Liver (tissue), 9 donors: Measurements from ENCODE around the gene POU4F1. TPM values are rescaled to one million over a fixed set of nuclear protein-coding genes. Genes with fewer than 3 reads are reported as not detected.

Source experiments
- DNase-seq: peaks from one replicate; pipeline ENCODE4 v3.0.0-alpha.2; 2017; ENCODE audit warnings: low spot score
- H3K27ac ChIP-seq, 2 donors: one replicate each; pipeline ENCODE4 v1.7.0; 2013; ENCODE audit warnings: inconsistent platforms in 2 of 2, low read length in 2 of 2, control low read depth in 1 of 2, low read depth in 1 of 2, mild to moderate bottlenecking in 1 of 2
- H3K27me3 ChIP-seq, 4 donors: one replicate each; pipeline versions ENCODE4 v1.6.1 to v1.7.0; 2013; ENCODE audit warnings: low read length in 3 of 4, inconsistent platforms in 1 of 4, mild to moderate bottlenecking in 1 of 4, moderate library complexity in 1 of 4; ENCODE audit not compliant: control insufficient read depth in 4 of 4, insufficient read depth in 4 of 4
- H3K36me3 ChIP-seq, 4 donors: one replicate each; pipeline versions ENCODE4 v1.6.1 to v1.7.0; 2013; ENCODE audit warnings: low read length in 3 of 4, mild to moderate bottlenecking in 3 of 4, low read depth in 1 of 4, moderate library complexity in 1 of 4; ENCODE audit not compliant: control insufficient read depth in 4 of 4, insufficient read depth in 3 of 4
- H3K4me1 ChIP-seq, 4 donors: one replicate each; pipeline versions ENCODE4 v1.6.1 to v1.7.0; 2013; ENCODE audit warnings: low read length in 3 of 4, mild to moderate bottlenecking in 3 of 4, moderate library complexity in 1 of 4; ENCODE audit not compliant: control insufficient read depth in 4 of 4, insufficient read depth in 4 of 4
- H3K4me3 ChIP-seq, 3 donors: one replicate each; pipeline versions ENCODE4 v1.6.1 to v1.7.0; 2013; ENCODE audit warnings: low read length in 3 of 3, control low read depth in 1 of 3, low read depth in 1 of 3, mild to moderate bottlenecking in 1 of 3
- H3K9ac ChIP-seq, 2 donors: one replicate each; pipeline ENCODE4 v1.7.0; 2013; ENCODE audit warnings: low read length in 2 of 2, mild to moderate bottlenecking in 2 of 2, moderate library complexity in 2 of 2, control low read depth in 1 of 2, low read depth in 1 of 2
- H3K9me3 ChIP-seq, 4 donors: one replicate each; pipeline versions ENCODE4 v1.6.1 to v1.7.0; 2013; ENCODE audit warnings: low read length in 3 of 4; ENCODE audit not compliant: control insufficient read depth in 4 of 4
- ATF3 ChIP-seq: IDR thresholded peaks from 2 replicates; pipeline ENCODE4 v1.6.1; 2016; ENCODE audit warnings: antibody characterized with exemption
- CTCF ChIP-seq: fragments of 150-350 bp; IDR thresholded peaks from 2 replicates; pipeline ENCODE4 v1.5.1; 2017; ENCODE audit warnings: improper control_type of control experiment, low read depth, low read length; ENCODE audit not compliant: missing input control
- EGR1 ChIP-seq, 2 donors: IDR thresholded peaks; 2 replicates each; pipeline ENCODE4 v1.6.1; 2016 to 2018; ENCODE audit warnings: antibody characterized with exemption in 2 of 2, low read depth in 2 of 2
- FOXA1 ChIP-seq: IDR thresholded peaks from 2 replicates; pipeline ENCODE4 v1.6.1; 2016; ENCODE audit warnings: antibody characterized with exemption
- FOXA2 ChIP-seq: IDR thresholded peaks from 2 replicates; pipeline ENCODE4 v1.6.1; 2016; ENCODE audit warnings: antibody characterized with exemption
- GABPA ChIP-seq, 2 donors: IDR thresholded peaks in 1 of 2; conservative IDR thresholded peaks in 1 of 2; 2 replicates each; pipeline ENCODE4 v1.6.1; 2016; ENCODE audit warnings: antibody characterized with exemption in 2 of 2, mild to moderate bottlenecking in 1 of 2, moderate library complexity in 1 of 2
- HNF4A ChIP-seq, 2 donors: conservative IDR thresholded peaks; 2 replicates each; pipeline ENCODE4 v1.6.1; 2016; ENCODE audit warnings: antibody characterized with exemption in 2 of 2, mild to moderate bottlenecking in 2 of 2
- HNF4G ChIP-seq: IDR thresholded peaks from 2 replicates; pipeline ENCODE4 v1.6.1; 2016; ENCODE audit warnings: antibody characterized with exemption
- JUND ChIP-seq, 2 donors: IDR thresholded peaks; 2 replicates each; pipeline ENCODE4 v1.6.1; 2016; ENCODE audit warnings: antibody characterized with exemption in 2 of 2
- MAX ChIP-seq: IDR thresholded peaks from 2 replicates; pipeline ENCODE4 v1.6.1; 2016; ENCODE audit warnings: antibody characterized with exemption
- NR2F2 ChIP-seq: IDR thresholded peaks from 2 replicates; pipeline ENCODE4 v1.6.1; 2016; ENCODE audit warnings: antibody characterized with exemption
- RAD21 ChIP-seq, 2 donors: IDR thresholded peaks; 2 replicates each; pipeline ENCODE4 v1.6.1; 2016; ENCODE audit warnings: antibody characterized with exemption in 2 of 2, mild to moderate bottlenecking in 2 of 2
- REST ChIP-seq: IDR thresholded peaks from 2 replicates; pipeline ENCODE4 v1.6.1; 2016; ENCODE audit warnings: antibody characterized with exemption, mild to moderate bottlenecking
- RXRA ChIP-seq, 2 donors: IDR thresholded peaks; 2 replicates each; pipeline ENCODE4 v1.6.1; 2017 to 2018; ENCODE audit warnings: antibody characterized with exemption in 2 of 2, mild to moderate bottlenecking in 1 of 2
- SP1 ChIP-seq: IDR thresholded peaks from 2 replicates; pipeline ENCODE4 v1.6.1; 2018; ENCODE audit warnings: antibody characterized with exemption, mild to moderate bottlenecking
- TAF1 ChIP-seq: conservative IDR thresholded peaks from 2 replicates; pipeline ENCODE4 v1.6.1; 2016; ENCODE audit warnings: antibody characterized with exemption, mild to moderate bottlenecking
- YY1 ChIP-seq: IDR thresholded peaks from 2 replicates; pipeline ENCODE4 v1.6.1; 2016; ENCODE audit warnings: antibody characterized with exemption, mild to moderate bottlenecking
- ZBTB33 ChIP-seq: IDR thresholded peaks from 2 replicates; pipeline ENCODE4 v1.6.1; 2016; ENCODE audit warnings: antibody characterized with exemption
- WGBS: extraction: QIAGEN DNeasy Blood & Tissue Kit; methylation state at CpG from one replicate; pipeline ENCODE4 v1.1.7; 2013; 5-methylcytosine and 5-hydroxymethylcytosine counted together
- polyA plus RNA-seq, 2 donors: library from polyadenylated mRNA; stranded (reverse) in 1 of 2; unstranded in 1 of 2; fragments of 200-250 nt in 1 of 2; fragments of >200 nt in 1 of 2; fragmentation: Nextera tagmentation in 1 of 2; extraction: Ambion mirVana in 1 of 2; gene quantifications; one replicate each; pipeline versions ENCODE4 v1.2.1 to v1.2.3, GENCODE V29; 2013 to 2015
- total RNA-seq, 2 donors: library from RNA; depleted of rRNA; stranded (reverse); fragments of >200 nt; gene quantifications; one replicate each; pipeline ENCODE4 v1.2.3, GENCODE V29; 2014
- donor health status: healthy.
- donor health status: healthy.
- donor health status: healthy.
- donor health status: healthy.
- donor health status: healthy.

POU4F1 gene
- total and polyA plus RNA-seq, 4 donors, result 0.01 to 0.05 TPM; not detected in 2

GRCh38 chr13:78618411-78618810, 15.1 kb upstream of the POU4F1 start:
- Histone ChIP-seq H3K4me3 (no peak overlapping the region), H3K9ac (no peak overlapping the region), H3K36me3 (peaks cover 2 to 24% (median 15%) of the 10 kb centered on the region in 4 donors), H3K9me3 (no peaks in the 10 kb centered on the region), H3K27ac (no peak overlapping the region), H3K27me3 (peaks cover 0 to 2% (median 0%) of the 10 kb centered on the region in 4 donors), H3K4me1 (no peaks in the 10 kb centered on the region)
- TF ChIP-seq HNF4G (no peak), REST (no peak), FOXA2 (no peak), FOXA1 (no peak), GABPA (IDR thresholded peaks at IDR 0.05 in 1 of 2, conservative IDR thresholded peaks at IDR 0.05 in 1 of 2) (no peak), CTCF (no peak), RXRA (IDR thresholded peaks at IDR 0.05) (no peak), RAD21 (IDR thresholded peaks at IDR 0.05) (no peak), HNF4A (conservative IDR thresholded peaks at IDR 0.05) (no peak), ATF3 (no peak), TAF1 (no peak), MAX (no peak), JUND (IDR thresholded peaks at IDR 0.05) (no peak), EGR1 (IDR thresholded peaks at IDR 0.05; ENCODE audit: low read depth in 2 of 2) (no peak), ZBTB33 (no peak), SP1 (no peak), NR2F2 (no peak)
- WGBS, result 92% methylated on average over 1 of the region's 1 CpG
- DNase-seq, result no peak

- WGBS, result 79% methylated on average over 3 of the region's 3 CpGs
- H3K4me1 ChIP-seq, result peaks cover 11 to 22% (median 20%) of the 10 kb centered on the region in 4 donors
- H3K9me3 ChIP-seq, result no peaks in the 10 kb centered on the region
- peaks cover 0 to 14% (median 6%) of the 10 kb centered on the region in 4 donors for H3K27me3 ChIP-seq
- H3K4me3 ChIP-seq, result no peak overlapping the region
- H3K36me3 ChIP-seq, result peaks cover 0 to 14% (median 5%) of the 10 kb centered on the region in 4 donors
- no peak for DNase-seq
- TF ChIP-seq HNF4G (no peak), JUND (IDR thresholded peaks at IDR 0.05) (no peak), RAD21 (IDR thresholded peaks at IDR 0.05) (no peak), YY1 (no peak), SP1 (no peak), FOXA2 (no peak), GABPA (IDR thresholded peaks at IDR 0.05 in 1 of 2, conservative IDR thresholded peaks at IDR 0.05 in 1 of 2) (no peak), REST (no peak), NR2F2 (no peak), TAF1 (no peak), CTCF (no peak)
- no peak overlapping the region for H3K27ac ChIP-seq
- H3K9ac ChIP-seq, result no peak overlapping the region
Observed at GRCh38 chr13:78611040-78611439, 7.7 kb upstream of the POU4F1 start.
